Stromal cell of bone marrow (primary cell): ENCODE measurements around the gene FAM110A.
"Not testable (repeated sequence)": the region's sequence is repeated elsewhere in the genome, so short reads cannot be mapped to it uniquely, and the experiment has no call there.

Experiments used
- DNase-seq: peaks from one replicate; pipeline ENCODE4 v3.0.0-alpha.2; 2012; ENCODE audit warnings: low read depth

Gene FAM110A

DNA sequence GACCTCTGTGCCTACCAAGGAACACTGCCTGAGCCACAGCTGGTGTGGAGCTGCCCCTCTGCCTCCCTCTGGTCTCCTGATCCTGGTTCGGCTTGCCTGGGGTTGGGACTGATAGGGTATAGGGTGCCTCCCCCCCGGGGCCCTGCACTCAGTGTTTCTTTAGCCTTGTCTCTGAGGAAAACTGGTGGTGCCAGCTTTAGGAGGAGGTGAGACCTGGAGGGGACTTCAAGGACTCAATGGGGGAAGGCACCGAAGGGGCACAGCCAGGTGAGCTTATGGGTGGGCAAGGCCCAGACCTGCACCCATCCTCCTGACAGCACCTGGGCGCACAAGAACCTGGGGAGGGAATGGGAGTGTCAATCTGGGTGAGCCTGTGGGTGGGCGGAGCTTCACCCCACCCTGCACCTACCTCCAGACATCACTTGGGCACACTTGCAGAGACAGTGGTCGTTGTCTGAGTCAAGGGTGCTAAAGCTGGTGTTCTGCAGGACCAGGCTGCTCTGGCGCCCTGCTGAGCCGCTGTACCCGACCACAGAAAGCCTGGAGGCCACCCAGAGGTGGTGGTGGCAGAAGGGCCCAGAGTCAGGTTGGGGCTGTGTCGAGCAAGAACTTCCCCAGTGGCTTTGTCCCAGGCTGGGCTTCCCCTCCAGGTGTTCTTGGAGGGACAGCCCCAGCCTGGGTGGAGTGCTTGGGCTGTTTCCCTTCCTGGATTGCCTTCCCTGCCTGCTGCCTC lies 40.5 kb downstream of the FAM110A start:
- DNase-seq = no peak

DNA sequence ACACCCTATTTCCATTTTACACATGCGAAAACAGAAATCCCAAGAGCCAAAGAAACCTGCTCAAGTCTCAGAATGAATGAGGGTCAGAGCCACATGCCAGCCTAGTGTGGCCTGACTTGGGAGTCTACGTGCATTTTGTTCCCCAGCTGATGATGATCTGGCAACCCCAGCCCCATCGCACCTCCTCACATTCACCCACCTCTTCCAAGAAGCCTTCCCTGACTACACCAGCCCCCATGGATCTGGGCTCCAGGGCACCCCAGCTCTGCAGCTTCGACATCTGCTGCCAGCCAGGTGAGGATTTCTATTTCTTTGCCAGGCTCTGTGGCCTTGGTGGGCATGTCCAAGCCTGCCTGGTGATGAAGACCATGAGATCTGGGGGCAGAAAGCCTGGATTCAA lies 41.6 kb downstream of the FAM110A start:
- no peak for DNase-seq

DNA sequence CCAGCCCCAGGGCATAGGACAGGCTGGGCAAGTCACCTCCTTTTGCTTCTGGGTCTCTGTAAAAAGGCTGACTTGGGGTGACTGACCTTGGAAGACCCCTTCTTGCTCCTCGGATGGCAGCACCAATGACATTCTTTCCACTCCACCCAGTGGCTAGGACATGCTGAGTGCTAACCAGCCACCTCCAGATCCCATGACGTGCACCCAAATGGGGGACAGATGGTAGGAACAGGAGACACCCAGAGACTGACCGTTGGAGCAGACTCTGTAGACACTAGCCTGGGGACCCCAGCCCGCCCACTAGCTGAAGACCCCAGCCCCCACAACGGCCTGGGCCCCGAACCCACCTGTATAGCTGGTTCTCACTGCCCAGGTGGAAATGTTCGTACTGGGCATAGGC lies 44.3 kb downstream of the FAM110A start:
- no peak for DNase-seq

DNA sequence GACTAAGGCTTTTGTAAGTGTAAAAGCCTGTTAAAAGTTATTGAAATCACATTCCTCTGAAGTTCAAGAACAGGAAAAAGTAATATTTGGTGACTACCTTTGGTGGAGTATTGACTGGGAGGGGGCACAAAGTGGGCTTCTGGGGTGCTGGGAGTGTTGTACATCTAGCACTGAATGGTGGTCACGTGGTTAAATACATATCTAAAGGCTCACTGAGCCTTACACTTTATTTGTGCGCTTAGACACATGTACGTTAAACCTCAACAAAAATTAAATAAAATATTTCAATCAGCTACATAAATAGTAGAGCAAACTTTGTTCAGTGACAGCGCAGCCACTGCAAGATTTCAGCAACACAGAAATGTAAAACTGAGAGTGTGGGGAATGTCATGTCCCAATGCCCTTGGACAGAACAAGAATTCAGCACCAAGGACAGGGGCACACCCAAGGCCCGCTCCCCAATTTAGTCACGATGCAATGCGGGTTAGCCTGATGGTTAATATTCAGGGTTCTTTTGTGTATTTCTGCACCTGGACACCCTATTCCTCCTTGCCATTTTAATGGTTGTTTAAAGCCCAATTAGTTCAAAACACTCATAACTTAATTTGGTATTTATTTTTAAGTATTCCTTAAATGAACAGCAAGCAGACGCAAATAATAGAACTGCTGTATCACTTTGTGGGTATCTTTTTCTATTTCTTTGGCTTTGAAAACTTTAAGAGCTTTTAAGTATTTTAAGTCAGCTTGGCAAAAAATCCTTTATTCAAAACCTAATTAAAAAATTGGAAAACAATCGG lies 45.2 kb downstream of the FAM110A start:
- no peak for DNase-seq

DNA sequence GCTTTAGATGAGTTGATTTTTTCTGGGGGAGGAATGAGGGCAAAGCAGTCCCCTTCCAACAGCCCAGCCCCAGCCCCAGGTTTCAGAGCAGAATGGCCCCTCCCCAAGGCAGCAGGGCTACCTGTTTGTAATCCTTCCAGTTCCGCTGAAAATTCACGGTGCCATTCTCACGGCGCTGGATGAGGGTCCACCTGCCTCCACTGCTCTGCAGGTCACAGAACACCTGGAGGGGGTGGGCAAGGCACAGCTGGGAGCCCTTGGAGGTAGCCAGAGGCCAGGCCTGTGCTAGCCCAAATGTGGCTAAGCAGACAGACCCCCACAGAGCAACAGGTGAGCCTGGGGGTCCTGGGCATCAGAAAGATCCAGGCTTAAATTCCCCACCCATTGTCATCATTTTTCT lies 46.1 kb downstream of the FAM110A start:
- DNase-seq = no peak

DNA sequence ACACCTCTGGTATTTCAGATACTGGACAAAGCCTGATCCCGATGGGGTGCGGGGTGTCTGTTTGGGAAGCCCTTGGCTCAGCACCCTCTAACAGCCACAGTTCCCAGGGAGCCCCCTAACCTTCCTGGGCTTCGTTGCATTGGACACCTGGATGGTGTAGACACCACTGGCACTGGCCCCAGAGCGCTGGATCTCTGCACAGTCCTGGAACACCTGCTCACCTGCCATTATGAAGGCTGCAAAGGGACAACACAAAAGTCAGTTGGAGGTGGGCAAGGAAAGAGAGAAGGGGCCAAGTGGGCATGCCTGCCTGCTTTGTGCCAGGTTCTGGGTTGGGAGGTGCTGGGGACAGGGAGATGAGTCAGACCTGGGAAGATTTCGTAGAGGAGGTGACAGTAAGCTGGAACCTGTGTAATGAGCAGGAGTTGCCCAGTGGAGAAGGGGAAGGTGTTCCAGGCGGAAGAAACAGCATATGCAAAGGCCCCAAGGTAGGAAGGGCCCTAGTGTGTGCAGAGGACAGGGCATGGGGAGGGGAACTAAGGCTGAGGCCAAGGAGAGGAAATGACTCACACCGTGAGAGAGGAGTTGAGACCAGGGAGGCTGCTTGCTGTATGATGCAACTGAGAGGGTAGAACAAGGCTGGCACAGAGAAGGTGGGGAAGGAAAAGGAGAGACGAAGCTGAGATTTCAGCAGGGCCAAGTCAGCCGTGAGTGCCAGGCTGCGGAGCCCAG lies 47.7 kb downstream of the FAM110A start:
- DNase-seq = peak; percentile 25

DNA sequence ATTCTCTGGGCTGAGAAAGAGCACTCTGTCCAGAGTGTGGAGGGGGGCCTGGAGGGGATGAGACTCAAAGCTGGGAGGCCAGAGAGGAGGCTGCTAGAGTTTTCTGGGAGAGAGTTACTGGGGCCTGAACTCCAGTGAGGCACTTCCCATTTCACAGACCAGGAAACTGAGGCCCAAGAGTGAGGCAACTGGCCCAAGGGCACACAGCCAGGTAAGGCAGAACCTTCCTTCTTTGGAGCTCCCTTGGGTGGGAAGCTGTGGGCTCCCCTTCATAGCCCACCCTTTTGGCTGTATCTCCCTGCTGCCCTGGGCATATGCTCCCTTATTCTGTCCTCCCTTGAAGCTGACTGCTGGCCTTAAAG lies 48.2 kb downstream of the FAM110A start:
- no peak for DNase-seq

DNA sequence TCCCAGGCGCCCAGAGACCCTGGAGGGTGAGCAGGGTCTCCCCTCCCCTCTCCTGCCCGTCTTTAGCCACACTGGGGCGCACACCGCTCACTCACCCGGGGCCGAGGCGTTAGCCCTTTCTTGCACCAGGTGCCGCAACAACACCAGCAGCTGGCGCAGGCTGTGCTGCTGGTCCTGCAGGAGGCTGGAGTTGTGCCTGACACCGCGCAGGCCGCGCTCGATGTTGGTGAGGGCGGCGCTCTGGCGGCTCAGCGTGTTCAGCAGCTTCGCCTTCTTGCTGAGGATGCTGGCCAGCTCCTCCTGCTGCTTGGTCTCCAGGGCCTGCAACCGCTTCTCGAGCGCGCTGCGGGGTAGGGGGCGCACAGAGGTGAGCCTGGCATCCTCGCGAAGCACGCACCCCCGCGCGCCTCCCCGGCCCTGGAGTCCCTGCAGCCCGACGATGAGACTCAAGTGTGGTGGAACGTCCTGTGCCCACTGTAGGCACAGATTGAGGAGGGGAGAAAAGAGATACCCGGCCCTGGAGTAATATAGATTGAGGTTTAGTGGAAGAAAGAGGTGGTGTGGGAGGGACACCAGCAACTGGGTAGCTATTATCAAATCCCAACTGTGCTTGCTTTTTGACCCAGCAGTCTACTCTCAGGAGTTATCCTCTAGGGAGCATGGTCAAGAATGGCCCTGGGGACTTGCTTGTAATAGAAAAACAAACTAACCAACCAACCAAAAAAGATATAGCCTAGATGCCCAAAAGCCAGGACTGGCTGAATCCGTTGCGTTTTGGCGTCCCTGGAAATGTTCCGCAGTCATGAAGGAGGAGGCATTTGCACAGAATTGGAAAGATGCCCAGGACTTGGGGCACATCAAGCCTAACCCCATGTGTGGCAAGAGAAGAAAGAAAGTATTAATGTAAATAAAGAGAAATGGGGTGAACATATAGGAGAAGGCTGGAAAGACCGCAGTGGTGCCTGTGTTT lies 51.8 kb downstream of the FAM110A start:
- DNase-seq = peak; percentile 20

DNA sequence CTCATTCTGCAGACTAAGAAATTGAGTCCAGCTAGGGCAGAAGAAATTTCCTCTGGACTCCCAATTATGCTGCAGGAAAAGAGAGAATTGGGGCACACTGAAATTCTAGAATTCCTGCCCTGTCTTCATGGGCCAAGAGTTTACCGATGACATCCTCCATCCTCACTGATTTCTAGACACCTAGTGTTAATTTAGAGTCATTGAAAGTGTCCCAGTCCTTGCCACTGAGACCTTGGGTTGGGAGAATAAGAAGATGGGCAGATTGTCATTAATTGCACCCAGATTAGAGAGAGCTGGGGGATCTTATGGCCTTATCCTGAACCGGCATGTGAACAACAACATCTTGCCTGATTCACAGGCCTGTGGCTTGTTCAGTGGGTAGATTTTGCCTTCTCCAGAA lies 53.6 kb downstream of the FAM110A start:
- no peak for DNase-seq

DNA sequence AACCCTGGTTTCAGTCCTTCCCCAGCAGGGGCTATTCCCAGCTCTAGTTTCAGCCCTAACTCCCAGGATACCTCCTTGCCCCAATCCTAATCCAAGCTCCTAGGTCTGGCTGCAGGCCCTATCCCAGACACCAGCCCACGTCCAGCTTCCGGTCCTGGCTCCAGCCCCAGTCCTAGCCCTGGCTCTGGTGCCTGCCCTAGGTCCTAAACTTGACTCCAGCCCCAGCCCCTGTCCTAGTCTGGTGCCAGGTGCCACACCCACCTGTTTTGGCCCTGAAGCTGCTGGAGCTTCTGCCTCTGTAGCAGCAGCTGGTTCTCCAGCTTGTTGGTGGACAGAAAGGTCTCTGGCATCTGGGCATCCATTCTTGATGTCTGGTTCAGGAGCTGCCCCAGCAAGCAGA lies 54.5 kb downstream of the FAM110A start:
- DNase-seq = no peak

DNA sequence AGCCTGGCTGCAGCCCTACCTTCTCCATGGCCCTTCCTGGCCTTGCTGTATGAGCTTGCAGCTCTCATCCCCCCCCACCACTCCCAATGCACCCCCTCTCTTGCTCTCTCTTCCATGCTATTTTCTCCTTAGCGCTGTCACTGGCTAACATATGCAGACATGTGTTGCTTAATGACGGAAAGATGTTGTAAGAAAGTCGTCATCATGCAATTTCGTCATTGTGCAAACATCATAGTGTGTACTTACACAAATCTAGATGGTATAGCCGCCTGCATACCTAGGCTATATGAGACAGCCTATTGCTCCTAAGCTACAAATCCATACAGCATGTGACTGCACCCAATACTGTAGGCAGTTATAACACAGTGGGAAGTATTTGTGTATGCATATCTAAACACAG lies 55.6 kb downstream of the FAM110A start:
- DNase-seq = no peak

DNA sequence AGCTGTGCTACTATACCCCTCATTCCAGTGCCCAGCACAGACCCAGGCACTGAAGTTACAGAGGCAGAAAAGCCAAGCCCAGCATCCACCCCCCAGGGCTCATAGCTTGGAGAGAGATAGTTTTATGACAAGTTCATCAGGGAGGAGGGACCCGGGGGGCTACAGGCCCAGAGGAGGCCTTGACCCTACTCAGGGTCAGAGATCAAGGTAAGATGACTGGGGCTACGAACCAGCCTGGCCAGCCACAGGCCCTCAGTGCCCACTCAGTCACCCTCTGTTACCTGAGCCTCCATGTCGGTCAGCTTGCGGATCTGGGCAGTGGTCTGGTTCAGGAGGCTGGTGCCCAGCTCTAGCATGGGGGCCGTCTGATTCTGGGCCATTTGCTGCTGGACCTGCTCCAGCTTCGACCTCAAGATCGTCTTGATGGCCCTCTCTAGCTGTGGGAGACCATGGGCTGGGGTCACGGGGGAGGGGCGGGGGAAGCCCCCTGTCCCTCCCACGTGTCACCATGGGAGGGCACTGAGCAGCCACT lies 56.5 kb downstream of the FAM110A start:
- DNase-seq = no peak

DNA sequence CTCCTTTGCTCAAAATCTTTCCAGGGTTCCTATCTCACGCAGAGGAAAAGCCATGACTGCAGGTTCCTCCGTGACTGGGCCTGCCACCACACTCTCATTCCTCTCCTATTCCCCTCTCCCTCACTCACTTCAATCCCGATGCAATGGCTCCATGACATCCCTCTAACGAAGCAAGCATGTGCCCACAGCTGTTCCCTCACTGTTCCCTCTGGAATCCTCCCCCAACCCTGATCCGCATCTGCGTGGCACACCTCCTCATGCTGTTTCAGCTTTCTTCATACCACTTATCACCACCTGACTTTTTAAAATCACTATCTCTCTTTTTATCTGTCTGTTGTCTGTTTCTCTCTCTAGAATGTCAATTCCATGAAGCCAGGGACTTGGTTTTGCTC lies 57.1 kb downstream of the FAM110A start:
- DNase-seq = no peak

DNA sequence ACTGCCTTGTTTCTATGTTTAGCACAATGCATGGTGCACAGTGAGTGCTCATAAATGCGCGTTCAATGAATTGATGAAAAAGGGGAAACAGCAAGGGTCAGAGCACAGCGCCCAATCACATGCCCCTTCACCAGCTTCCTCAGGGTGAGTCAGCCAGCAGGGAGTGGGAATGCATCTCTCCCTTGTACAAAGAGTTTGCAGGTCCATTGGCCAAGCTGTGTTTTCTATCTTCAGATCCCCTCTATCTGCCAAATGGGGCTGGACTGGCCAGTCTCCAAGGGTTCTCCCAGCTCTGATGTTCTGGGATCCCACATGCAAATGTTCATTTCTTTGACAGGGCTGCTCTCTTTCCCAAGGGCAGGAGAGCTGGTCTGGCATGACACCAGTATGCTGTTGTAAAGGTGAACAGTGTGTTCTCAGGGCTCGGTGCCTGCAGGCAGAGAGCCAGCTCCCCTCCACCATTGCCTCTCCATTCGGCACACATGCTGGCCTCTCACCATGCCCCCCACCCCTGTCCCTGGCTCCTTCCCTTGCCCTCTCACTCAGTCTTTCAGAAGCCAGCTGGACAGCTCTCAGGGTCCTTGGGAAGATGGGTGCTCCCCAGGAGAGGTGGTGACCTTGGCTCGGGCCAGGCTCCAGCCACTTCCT lies 57.7 kb downstream of the FAM110A start:
- DNase-seq = no peak

DNA sequence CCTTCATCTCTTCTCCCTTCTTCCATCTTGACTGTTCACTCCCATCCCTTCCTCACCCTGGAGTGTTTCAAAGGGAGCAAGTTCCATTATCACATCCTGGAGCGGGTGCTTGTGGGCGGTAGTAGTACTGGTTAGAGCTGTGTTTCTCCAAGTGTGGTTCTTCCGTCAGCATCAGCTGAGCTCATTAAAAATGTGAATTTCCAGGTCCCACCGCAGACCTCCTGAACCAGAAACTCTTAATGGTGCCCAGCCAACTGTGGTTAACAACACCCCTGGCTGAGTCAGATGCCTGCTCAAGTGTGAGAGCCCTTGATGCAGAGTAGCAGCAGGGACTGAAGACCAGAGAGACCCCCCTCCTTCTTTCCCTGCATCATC lies 58.2 kb downstream of the FAM110A start:
- no peak for DNase-seq

DNA sequence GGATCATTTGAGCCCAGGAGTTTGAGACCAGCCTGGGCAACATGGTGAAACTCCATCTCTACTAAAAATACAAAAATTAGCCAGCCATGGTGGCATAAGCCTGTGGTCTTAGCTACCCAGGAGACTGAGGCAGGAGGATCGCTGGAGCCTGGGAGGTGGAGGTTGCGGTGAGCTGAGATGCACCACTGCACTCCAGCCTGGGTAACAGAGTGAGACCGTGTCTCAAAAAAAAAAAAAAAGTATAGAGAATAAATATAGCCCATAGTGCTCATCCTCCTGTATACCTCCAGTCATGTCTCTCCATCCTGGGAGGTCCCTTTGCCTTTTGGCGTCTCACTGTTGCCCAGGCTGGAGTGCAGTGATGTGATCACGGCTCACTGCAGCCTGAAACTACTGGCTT lies 58.9 kb downstream of the FAM110A start:
- not testable (repeated sequence) for DNase-seq
